Measurements from ENCODE around the gene PPP6R2.

- TF ChIP-seq POLR2A (IDR thresholded peaks at IDR 0.05) (no peak), CTCF (IDR thresholded peaks at IDR 0.05) (no peak)
Observed at GRCh38 chr22:50308986-50309600, 34.0 kb upstream of the PPP6R2 start.
